ENCODE results near the gene CYP2J2.
A peak's percentile ranks its signal among the peaks of the same experiment; 100 is the strongest.
"Not testable (repeated sequence)": the region's sequence is repeated elsewhere in the genome, so short reads cannot be mapped to it uniquely, and the experiment has no call there.

The CYP2J2 gene

GRCh38 chr1:59919746-59920145, 6.8 kb downstream of the CYP2J2 start:
- no peak for DNase-seq

GRCh38 chr1:59917785-59918180, 8.8 kb downstream of the CYP2J2 start:
- no peak for DNase-seq

GRCh38 chr1:59917026-59917784, 9.4 kb downstream of the CYP2J2 start:
- no peak for DNase-seq

GRCh38 chr1:59915516-59915915, 11.1 kb downstream of the CYP2J2 start:
- no peak for DNase-seq

- DNase-seq, result not testable (repeated sequence)
Observed at GRCh38 chr1:59914791-59915286, 11.7 kb downstream of the CYP2J2 start.

GRCh38 chr1:59908682-59909081, 17.9 kb downstream of the CYP2J2 start:
- DNase-seq, result no peak

- DNase-seq, result no peak
Observed at GRCh38 chr1:59908084-59908483, 18.5 kb downstream of the CYP2J2 start.

- no peak for DNase-seq
Observed at GRCh38 chr1:59906931-59907330, 19.6 kb downstream of the CYP2J2 start.

GRCh38 chr1:59903141-59903754, 23.3 kb downstream of the CYP2J2 start:
- DNase-seq, result no peak

GRCh38 chr1:59901770-59902388, 24.7 kb downstream of the CYP2J2 start:
- DNase-seq, result no peak

GRCh38 chr1:59900640-59901039, 25.9 kb downstream of the CYP2J2 start:
- no peak for DNase-seq

- no peak for DNase-seq
Observed at GRCh38 chr1:59898927-59899326, 27.6 kb downstream of the CYP2J2 start.

- no peak for DNase-seq
Observed at GRCh38 chr1:59897165-59897564, 29.4 kb downstream of the CYP2J2 start.

GRCh38 chr1:59892841-59893811, 33.4 kb downstream of the CYP2J2 start:
- DNase-seq, result peak; percentile 42

- DNase-seq, result no peak
Observed at GRCh38 chr1:59885160-59885832, 41.3 kb downstream of the CYP2J2 start.

- DNase-seq, result no peak
Observed at GRCh38 chr1:59880735-59881134, 45.8 kb downstream of the CYP2J2 start.

GRCh38 chr1:59879996-59880505, 46.5 kb downstream of the CYP2J2 start:
- no peak for DNase-seq

- DNase-seq, result no peak
Observed at GRCh38 chr1:59879574-59879973, 47.0 kb downstream of the CYP2J2 start.

- no peak for DNase-seq
Observed at GRCh38 chr1:59878370-59878769, 48.2 kb downstream of the CYP2J2 start.

GRCh38 chr1:59877108-59877682, 49.4 kb downstream of the CYP2J2 start:
- DNase-seq, result no peak

GRCh38 chr1:59871746-59872145, 54.8 kb downstream of the CYP2J2 start:
- no peak for DNase-seq

GRCh38 chr1:59866462-59866861, 60.1 kb downstream of the CYP2J2 start:
- no peak for DNase-seq

Measured in NCI-H774 (cell line).